ENCODE results near the gene CCDC188.

DNA sequence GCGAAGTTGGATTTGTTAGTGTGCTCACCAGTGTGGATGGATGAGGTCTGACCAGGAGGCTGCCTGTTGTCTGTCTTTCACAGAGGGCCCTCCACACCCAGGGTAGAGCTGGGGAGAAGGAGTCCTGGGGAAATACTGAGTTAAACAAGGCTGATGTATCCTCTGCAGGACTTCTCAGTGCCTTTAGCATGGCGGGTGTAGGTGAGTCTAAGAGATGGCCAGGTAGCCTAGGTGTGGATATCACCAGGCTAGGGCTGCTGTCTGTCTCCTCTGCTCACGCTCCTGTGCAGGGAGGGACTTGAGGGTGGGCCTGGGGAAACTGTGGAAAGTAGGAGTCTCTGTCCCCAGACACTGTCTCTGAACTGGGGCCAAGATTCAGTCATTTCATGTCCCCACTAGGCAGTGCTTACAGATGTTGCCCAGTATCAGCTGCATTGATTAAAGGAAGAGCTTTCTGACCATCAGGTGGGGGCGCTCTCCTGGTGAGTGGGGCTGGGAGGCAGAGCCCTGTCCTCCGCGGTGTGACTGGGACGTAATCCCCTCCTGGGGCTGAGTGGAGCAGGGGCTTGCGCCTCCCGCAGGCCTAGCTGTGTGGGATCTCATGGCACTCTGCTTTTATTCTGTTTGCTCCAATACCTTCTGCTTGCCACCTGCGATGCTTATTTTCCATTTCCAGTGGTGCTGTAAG is 35.5 kb upstream of the CCDC188 start:
- TF ChIP-seq, protein P1, sequence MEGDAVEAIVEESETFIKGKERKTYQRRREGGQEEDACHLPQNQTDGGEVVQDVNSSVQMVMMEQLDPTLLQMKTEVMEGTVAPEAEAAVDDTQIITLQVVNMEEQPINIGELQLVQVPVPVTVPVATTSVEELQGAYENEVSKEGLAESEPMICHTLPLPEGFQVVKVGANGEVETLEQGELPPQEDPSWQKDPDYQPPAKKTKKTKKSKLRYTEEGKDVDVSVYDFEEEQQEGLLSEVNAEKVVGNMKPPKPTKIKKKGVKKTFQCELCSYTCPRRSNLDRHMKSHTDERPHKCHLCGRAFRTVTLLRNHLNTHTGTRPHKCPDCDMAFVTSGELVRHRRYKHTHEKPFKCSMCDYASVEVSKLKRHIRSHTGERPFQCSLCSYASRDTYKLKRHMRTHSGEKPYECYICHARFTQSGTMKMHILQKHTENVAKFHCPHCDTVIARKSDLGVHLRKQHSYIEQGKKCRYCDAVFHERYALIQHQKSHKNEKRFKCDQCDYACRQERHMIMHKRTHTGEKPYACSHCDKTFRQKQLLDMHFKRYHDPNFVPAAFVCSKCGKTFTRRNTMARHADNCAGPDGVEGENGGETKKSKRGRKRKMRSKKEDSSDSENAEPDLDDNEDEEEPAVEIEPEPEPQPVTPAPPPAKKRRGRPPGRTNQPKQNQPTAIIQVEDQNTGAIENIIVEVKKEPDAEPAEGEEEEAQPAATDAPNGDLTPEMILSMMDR (IDR thresholded peaks at IDR 0.05), result no peak
- TF ChIP-seq EP300 (IDR thresholded peaks at IDR 0.05), result no peak
